ENCODE results near the gene BACH2.

The BACH2 gene

DNA sequence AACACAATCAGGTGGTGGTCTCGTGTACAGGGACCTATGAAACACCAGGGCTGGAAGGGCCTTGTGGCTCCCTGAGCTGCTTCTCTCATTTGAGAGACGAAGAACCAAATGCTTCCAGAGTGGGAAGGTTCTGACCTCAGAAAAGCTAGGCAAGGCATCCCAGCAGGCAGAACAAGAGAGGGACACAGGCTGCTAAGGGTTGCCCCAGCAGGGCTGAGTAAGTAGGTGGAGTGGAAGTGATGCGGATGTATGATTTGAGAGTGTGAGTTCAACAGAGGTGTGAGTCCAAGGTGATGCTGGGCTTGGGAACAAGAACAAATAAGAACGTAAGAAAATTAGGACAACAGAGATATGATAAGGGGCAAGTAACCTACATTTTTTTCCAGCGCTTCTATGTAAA is 147.8 kb downstream of the BACH2 start:
- H3K27ac ChIP-seq (ENCODE audit: low read depth, low read length, severe bottlenecking), result no peak overlapping the region
- WGBS, 2 experiments (ENCODE audit: insufficient coverage in 2 of 2), result 89 to 95% methylated on average over 5 of the region's 5 CpGs
- no peaks in the 10 kb centered on the region for H3K9me3 ChIP-seq (ENCODE audit: control insufficient read depth, low read length)
- H3K4me3 ChIP-seq (ENCODE audit: extremely low read depth, insufficient read depth, low read length, poor library complexity, severe bottlenecking), result no peak overlapping the region
- no peaks in the 10 kb centered on the region for H3K4me1 ChIP-seq (ENCODE audit: control insufficient read depth, insufficient read depth, low read length, poor library complexity, severe bottlenecking)
- H3K36me3 ChIP-seq (ENCODE audit: control insufficient read depth, insufficient read depth, low read length), result no peaks in the 10 kb centered on the region

DNA sequence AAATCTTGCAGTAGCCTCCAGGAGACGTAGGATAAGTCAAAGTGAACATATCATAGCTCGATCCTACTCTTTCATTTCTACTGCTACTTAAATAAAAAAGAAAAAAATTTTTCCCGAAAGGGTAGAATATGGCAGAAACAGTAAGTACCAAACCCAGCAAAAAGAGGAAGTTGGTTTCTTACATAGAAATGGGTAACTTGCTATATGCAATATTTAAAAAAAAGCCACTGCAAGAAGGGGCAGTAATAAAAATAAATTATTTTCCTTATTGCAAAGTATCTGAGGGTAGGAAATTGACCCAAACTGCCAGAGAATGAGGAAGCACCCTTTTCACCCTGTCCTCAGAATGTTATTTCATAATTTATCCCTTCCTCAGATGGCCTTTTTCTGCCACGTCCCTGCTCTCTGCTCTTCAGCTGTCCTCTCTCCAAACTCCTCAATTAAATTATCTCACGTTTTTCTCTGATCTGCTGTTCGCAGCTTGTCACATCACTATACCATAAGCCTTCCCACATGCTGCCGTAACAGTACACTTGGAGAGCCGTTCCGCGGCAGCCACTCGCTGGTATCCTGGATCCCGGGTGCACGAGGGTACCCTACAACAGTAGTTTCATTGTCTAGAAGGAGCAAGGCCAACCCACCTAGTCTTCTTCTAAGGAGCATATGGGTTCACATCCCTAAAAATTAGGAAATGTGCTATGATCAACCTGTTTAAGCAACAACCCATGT is 149.6 kb downstream of the BACH2 start:
- WGBS, 2 experiments (ENCODE audit: insufficient coverage in 2 of 2), result 89 to 94% methylated on average over 10 of the region's 13 CpGs
- Histone ChIP-seq H3K27ac (ENCODE audit: low read depth, low read length, severe bottlenecking) (no peak overlapping the region), H3K4me3 (ENCODE audit: extremely low read depth, insufficient read depth, low read length, poor library complexity, severe bottlenecking) (no peak overlapping the region), H3K36me3 (ENCODE audit: control insufficient read depth, insufficient read depth, low read length) (no peaks in the 10 kb centered on the region), H3K4me1 (ENCODE audit: control insufficient read depth, insufficient read depth, low read length, poor library complexity, severe bottlenecking) (no peaks in the 10 kb centered on the region), H3K9me3 (ENCODE audit: control insufficient read depth, low read length) (no peaks in the 10 kb centered on the region)

DNA sequence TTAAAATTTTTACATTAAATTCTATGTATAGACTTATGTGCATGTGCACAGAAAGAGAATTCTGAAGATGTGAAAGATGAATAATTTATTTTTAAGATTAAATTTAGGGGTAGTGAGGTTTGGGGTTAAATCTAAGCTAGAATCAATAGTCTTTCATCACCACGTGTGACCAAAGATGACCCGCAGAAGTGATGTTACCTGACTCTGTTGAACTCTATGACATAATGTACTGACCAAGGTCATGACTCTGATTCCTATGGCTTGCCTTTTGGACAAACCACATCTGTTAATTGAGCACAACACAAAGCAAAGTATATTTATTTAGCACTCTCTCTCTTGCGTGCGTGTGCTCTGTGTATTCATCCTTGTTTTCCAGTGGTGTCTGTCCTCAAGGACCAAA is 150.6 kb downstream of the BACH2 start:
- no peaks in the 10 kb centered on the region for H3K4me1 ChIP-seq (ENCODE audit: control insufficient read depth, insufficient read depth, low read length, poor library complexity, severe bottlenecking)

DNA sequence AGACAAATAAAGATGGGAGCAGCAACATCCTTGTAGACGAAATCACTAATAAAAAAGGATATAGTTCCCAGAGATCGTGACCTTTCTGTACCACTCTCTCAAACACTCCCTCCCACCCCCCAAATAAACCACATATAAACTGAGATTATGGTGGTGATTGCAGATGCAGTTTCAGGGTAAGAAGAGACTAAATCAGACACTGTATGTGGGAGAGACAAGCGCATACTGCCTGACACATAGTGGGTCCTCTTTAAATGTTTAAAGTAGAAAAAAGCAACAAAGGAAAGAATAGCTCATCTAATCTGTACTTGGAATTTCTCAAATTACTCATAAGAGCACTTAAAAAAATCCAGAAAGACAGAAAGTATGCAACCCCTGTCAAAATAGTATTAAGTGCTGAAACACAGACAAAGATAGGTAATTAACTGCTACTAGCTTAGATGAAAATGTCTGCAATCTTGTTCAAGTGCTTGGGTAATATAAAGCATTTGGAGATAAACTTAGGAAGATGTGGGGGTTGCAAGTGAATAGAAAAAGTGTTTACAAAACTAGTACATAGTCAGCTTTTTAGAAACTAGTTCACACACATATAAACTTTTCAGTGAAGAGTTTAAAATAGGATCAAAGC is 151.6 kb downstream of the BACH2 start:
- no peak overlapping the region for H3K4me3 ChIP-seq (ENCODE audit: extremely low read depth, insufficient read depth, low read length, poor library complexity, severe bottlenecking)
- WGBS, 2 experiments (ENCODE audit: insufficient coverage in 2 of 2), result no CpG with 5 or more reads among the region's 3 CpGs
- no peaks in the 10 kb centered on the region for H3K36me3 ChIP-seq (ENCODE audit: control insufficient read depth, insufficient read depth, low read length)
- no peak overlapping the region for H3K27ac ChIP-seq (ENCODE audit: low read depth, low read length, severe bottlenecking)
- no peaks in the 10 kb centered on the region for H3K4me1 ChIP-seq (ENCODE audit: control insufficient read depth, insufficient read depth, low read length, poor library complexity, severe bottlenecking)
- H3K9me3 ChIP-seq (ENCODE audit: control insufficient read depth, low read length), result no peaks in the 10 kb centered on the region

More for the DNA sequence above, 150.6 kb downstream of the BACH2 start:
- Histone ChIP-seq H3K4me3 (ENCODE audit: extremely low read depth, insufficient read depth, low read length, poor library complexity, severe bottlenecking) (no peak overlapping the region), H3K36me3 (ENCODE audit: control insufficient read depth, insufficient read depth, low read length) (no peaks in the 10 kb centered on the region), H3K9me3 (ENCODE audit: control insufficient read depth, low read length) (no peaks in the 10 kb centered on the region), H3K27ac (ENCODE audit: low read depth, low read length, severe bottlenecking) (no peak overlapping the region)
- 82 to 100% methylated on average over 4 of the region's 4 CpGs for WGBS, 2 experiments (ENCODE audit: insufficient coverage in 2 of 2)

DNA sequence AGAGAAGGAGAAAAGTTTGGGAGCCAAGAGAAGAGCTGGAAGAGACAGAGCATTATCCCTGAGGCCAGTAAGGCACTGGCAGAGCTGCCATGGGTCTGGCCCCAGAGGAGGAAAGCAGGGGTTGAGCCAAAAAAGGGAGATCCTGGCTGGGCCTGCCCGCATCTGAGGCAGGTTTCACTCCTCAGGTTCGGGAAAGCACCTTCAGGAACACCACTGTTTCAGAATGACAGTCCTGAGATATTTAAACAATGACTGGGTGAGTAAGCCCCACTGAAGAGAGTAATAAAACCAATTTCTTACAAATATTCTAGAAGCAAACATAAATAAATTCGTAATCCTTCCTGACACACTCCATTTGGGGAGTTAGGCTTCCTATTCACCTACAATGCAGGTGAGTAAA is 152.2 kb downstream of the BACH2 start:
- Histone ChIP-seq H3K36me3 (ENCODE audit: control insufficient read depth, insufficient read depth, low read length) (no peaks in the 10 kb centered on the region), H3K4me3 (ENCODE audit: extremely low read depth, insufficient read depth, low read length, poor library complexity, severe bottlenecking) (no peak overlapping the region), H3K4me1 (ENCODE audit: control insufficient read depth, insufficient read depth, low read length, poor library complexity, severe bottlenecking) (no peaks in the 10 kb centered on the region), H3K27ac (ENCODE audit: low read depth, low read length, severe bottlenecking) (no peak overlapping the region), H3K9me3 (ENCODE audit: control insufficient read depth, low read length) (no peaks in the 10 kb centered on the region)
- WGBS, 2 experiments (ENCODE audit: insufficient coverage in 2 of 2), result 82% methylated on average over 1 of the region's 3 CpGs; no CpG with 5 or more reads in 1 of the 2 experiments

DNA sequence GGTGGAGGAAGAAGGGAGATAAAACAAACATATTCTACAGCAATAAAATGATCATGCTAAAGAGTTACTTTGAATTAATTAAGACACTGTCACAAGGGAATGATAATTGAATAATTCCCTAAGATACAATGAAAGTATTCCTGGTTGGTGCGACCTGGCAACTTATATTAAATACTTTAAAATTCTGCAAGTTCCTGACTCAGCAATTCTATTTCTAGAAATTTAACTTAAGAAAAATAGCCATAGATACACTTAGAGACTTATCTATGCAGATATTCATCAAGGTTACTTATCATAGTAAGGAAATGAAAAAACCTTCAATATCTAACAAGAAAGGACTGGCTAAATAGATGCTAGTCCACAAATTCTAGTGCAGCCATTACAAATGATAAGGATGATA is 156.0 kb downstream of the BACH2 start:
- no peaks in the 10 kb centered on the region for H3K36me3 ChIP-seq (ENCODE audit: control insufficient read depth, insufficient read depth, low read length)
- no peak overlapping the region for H3K27ac ChIP-seq (ENCODE audit: low read depth, low read length, severe bottlenecking)
- no peaks in the 10 kb centered on the region for H3K4me1 ChIP-seq (ENCODE audit: control insufficient read depth, insufficient read depth, low read length, poor library complexity, severe bottlenecking)
- no peaks in the 10 kb centered on the region for H3K9me3 ChIP-seq (ENCODE audit: control insufficient read depth, low read length)
- no peak overlapping the region for H3K4me3 ChIP-seq (ENCODE audit: extremely low read depth, insufficient read depth, low read length, poor library complexity, severe bottlenecking)
- WGBS, 2 experiments (ENCODE audit: insufficient coverage in 2 of 2), result no CpG with 5 or more reads among the region's 1 CpG

DNA sequence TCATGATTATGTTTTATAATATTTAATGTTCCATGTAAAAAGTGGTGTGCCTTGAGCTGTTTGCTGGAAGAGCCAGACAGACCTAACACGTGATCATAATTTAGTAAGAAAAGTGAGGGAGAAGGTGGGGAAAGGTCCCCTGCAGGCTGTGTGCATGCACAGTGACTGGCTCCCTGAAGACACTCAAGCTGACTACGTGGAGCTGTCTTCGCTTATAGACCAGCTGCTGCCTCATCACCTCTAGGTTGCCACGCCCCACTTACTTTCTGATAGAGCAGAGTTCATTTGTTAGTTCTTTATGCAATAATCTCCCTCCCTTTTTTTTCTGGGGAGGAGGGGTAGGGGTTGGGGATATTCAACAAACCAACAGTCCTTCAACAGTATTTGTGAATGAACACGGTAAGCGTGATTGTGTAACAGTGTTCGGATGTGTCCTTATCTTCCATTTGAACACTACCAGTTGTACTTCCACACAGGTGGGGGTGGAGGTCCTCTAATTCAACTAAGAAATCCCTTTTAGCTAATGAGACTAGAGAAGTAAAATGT is 157.3 kb downstream of the BACH2 start:
- no peaks in the 10 kb centered on the region for H3K4me1 ChIP-seq (ENCODE audit: control insufficient read depth, insufficient read depth, low read length, poor library complexity, severe bottlenecking)
- no peak overlapping the region for H3K4me3 ChIP-seq (ENCODE audit: extremely low read depth, insufficient read depth, low read length, poor library complexity, severe bottlenecking)
- H3K27ac ChIP-seq (ENCODE audit: low read depth, low read length, severe bottlenecking), result no peak overlapping the region
- no peaks in the 10 kb centered on the region for H3K36me3 ChIP-seq (ENCODE audit: control insufficient read depth, insufficient read depth, low read length)
- 90 to 100% methylated on average over 2 to 3 of the region's 7 CpGs for WGBS, 2 experiments (ENCODE audit: insufficient coverage in 2 of 2)
- H3K9me3 ChIP-seq (ENCODE audit: control insufficient read depth, low read length), result peaks cover 3% of the 10 kb centered on the region

DNA sequence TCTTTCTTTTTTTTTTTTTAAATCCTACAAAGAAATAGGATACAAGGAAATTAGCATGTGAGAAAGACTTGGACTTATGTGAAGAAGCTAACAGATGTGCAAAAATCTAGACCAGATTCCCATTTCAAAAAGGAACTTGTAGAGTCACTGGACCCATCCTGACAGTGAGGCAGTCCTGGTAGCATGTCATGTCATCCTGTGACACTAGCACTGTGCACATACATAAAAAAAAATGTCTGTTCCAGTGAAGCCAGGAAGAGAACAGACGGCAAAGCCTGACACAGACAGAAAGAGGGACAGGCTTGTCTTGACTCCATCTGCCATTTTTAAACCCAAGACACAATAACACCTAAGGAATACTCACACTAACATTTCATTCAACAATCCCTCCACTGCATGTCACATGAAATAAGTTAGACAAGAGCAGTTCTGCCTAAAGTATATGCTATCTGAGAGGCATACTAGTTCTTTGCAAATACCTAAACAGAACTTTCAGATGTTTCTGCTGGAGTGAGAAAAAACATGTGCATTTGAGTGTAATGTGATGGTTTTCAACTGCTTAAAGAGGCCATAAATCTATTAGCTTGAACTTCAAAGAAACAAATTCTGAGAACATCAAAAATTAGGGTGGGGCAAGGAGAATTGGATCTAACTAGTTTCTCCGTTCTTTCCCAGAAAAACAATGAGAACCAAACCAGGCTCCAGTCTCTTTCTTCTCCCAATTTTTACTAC is 159.6 kb downstream of the BACH2 start:
- WGBS, 2 experiments (ENCODE audit: insufficient coverage in 2 of 2), result 83 to 88% methylated on average over 1 of the region's 2 CpGs
- H3K36me3 ChIP-seq (ENCODE audit: control insufficient read depth, insufficient read depth, low read length), result no peaks in the 10 kb centered on the region
- peaks cover 4% of the 10 kb centered on the region for H3K9me3 ChIP-seq (ENCODE audit: control insufficient read depth, low read length)
- no peak overlapping the region for H3K27ac ChIP-seq (ENCODE audit: low read depth, low read length, severe bottlenecking)
- H3K4me3 ChIP-seq (ENCODE audit: extremely low read depth, insufficient read depth, low read length, poor library complexity, severe bottlenecking), result no peak overlapping the region
- peaks cover under 1% of the 10 kb centered on the region for H3K4me1 ChIP-seq (ENCODE audit: control insufficient read depth, insufficient read depth, low read length, poor library complexity, severe bottlenecking)

DNA sequence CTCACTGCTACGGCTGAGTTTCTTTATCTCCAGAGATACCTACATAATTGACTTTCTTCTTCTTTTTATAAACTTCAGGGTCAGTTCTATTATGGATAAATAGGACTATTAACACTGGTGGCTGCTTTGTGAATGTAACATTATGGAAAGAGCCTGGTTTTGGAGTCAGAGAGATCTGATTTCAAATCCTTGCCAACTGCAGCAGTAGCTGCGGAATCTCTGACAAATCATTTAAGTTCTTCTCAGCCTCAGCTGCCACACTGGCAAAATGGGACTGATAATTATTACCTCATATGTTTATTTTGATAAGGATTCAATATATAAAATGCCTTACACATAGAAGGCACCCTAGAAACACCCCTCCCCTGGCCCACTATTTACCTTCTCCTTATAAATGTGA is 160.5 kb downstream of the BACH2 start:
- 100% methylated on average over 1 of the region's 2 CpGs; no CpG with 5 or more reads in 1 of the 2 experiments for WGBS, 2 experiments (ENCODE audit: insufficient coverage in 2 of 2)
- H3K27ac ChIP-seq (ENCODE audit: low read depth, low read length, severe bottlenecking), result no peak overlapping the region

DNA sequence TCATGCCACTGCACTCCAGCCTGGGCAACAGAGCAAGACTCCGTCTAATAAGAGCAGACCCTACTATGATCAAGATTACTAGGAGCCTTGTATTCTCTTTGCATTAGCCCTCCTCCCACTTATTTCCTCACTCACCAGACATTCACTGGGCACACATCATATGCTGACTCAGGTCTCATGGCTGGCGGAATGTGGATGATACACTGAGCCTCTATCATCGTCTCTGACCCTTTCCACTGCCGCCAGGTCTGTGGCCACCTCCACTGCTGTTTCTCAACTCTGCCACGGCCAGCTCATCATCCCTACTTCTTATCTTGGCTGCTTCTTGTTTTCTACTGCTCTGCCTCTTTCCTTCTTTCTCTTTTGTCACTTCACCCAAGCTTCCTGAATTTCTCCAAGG is 161.0 kb downstream of the BACH2 start:
- H3K27ac ChIP-seq (ENCODE audit: low read depth, low read length, severe bottlenecking), result no peak overlapping the region
- peaks cover 4% of the 10 kb centered on the region for H3K9me3 ChIP-seq (ENCODE audit: control insufficient read depth, low read length)
- no peaks in the 10 kb centered on the region for H3K36me3 ChIP-seq (ENCODE audit: control insufficient read depth, insufficient read depth, low read length)
- H3K4me3 ChIP-seq (ENCODE audit: extremely low read depth, insufficient read depth, low read length, poor library complexity, severe bottlenecking), result no peak overlapping the region
- H3K4me1 ChIP-seq (ENCODE audit: control insufficient read depth, insufficient read depth, low read length, poor library complexity, severe bottlenecking), result peaks cover 4% of the 10 kb centered on the region
- 91 to 94% methylated on average over 4 to 5 of the region's 5 CpGs for WGBS, 2 experiments (ENCODE audit: insufficient coverage in 2 of 2)

More for the DNA sequence above, 160.5 kb downstream of the BACH2 start:
- Histone ChIP-seq H3K9me3 (ENCODE audit: control insufficient read depth, low read length) (peaks cover 4% of the 10 kb centered on the region), H3K4me1 (ENCODE audit: control insufficient read depth, insufficient read depth, low read length, poor library complexity, severe bottlenecking) (peaks cover 4% of the 10 kb centered on the region), H3K36me3 (ENCODE audit: control insufficient read depth, insufficient read depth, low read length) (no peaks in the 10 kb centered on the region), H3K4me3 (ENCODE audit: extremely low read depth, insufficient read depth, low read length, poor library complexity, severe bottlenecking) (no peak overlapping the region)

Data from mesodermal cell (in vitro differentiated cells).